ENCODE results near the gene TMEM273. TPM values are rescaled to one million over a fixed set of nuclear protein-coding genes. Genes with fewer than 3 reads are reported as not detected.

The TMEM273 gene
- total and polyA plus RNA-seq, 9 donors = 1.5 to 25.2 (median 5.0) TPM

- TF ChIP-seq CTCF (IDR thresholded peaks at IDR 0.05) (no peak), POLR2A (IDR thresholded peaks at IDR 0.05) (no peak), EP300 (IDR thresholded peaks at IDR 0.05) (no peak)
- Histone ChIP-seq H3K36me3 (no peaks in the 10 kb centered on the region), H3K27ac (no peak overlapping the region), H3K4me1 (ENCODE audit: insufficient read depth) (no peaks in the 10 kb centered on the region), H3K9me3 (no peaks in the 10 kb centered on the region), H3K4me3 (no peak overlapping the region), H3K27me3 (no peaks in the 10 kb centered on the region)
- 82 to 91% (median 91%) methylated on average over 6 of the region's 6 CpGs for WGBS, 3 donors
- intact Hi-C loops (cut with DNase I) = no loop called here
- no peak for DNase-seq
Measured at GRCh38 chr10:49178489-49179471, 9.4 kb downstream of the TMEM273 start.

DNA sequence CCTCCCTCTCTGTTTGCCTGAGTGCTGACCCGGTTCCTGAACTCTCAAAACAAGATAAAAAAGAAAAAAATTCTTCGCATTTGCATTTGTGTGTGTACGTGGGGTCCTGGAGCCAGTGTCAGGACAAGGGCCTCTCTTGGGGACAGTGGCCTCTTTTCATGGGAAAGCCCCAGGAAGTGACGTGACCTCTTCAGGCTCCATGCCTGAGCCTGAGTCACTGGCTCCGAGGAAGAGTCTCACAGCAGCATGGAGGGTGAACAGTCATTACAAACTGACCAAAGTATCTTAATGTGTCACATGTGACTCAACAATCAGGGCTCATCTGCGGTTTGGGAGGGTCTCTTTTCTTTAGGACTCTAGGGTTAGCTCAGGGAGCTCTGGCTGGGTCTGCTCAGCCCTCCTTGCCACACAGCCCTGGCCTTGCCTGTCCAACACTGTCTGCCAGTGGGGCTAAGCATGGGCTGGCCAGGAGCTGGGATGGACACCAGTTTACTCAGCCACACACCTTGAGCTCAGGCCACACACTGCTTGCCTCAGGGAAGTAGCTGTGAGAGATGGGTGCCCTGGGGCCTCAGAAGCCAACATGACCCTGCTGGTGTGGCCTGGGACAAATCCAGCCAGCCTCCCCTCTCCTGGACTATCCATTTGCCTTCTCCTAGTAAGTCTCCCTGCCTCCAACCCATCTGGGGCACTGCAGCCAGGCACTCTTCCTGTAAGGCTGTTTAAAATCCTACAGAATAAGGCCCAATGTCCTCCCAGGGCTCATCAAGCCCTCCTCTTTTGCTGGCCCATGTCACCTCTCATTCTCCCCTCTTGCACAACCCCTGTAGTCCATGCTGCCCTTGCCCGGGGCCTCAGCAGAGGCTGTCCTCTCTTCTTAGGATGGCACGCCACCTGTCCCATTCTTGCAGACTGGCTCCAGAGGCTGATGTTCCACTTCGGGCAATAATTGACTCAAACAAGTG, 10.5 kb downstream of the TMEM273 start:
- H3K27ac ChIP-seq = no peak overlapping the region
- TF ChIP-seq POLR2A (IDR thresholded peaks at IDR 0.05) = no peak
- TF ChIP-seq CTCF (IDR thresholded peaks at IDR 0.05) = no peak
- TF ChIP-seq EP300 (IDR thresholded peaks at IDR 0.05) = no peak
- H3K9me3 ChIP-seq = no peaks in the 10 kb centered on the region
- 69 to 73% (median 72%) methylated on average over 9 of the region's 9 CpGs for WGBS, 3 donors
- H3K27me3 ChIP-seq = no peaks in the 10 kb centered on the region
- no peak for DNase-seq
- no peaks in the 10 kb centered on the region for H3K36me3 ChIP-seq
- no peaks in the 10 kb centered on the region for H3K4me1 ChIP-seq (ENCODE audit: insufficient read depth)
- no peak overlapping the region for H3K4me3 ChIP-seq
- intact Hi-C loops (cut with DNase I) = no loop called here

DNA sequence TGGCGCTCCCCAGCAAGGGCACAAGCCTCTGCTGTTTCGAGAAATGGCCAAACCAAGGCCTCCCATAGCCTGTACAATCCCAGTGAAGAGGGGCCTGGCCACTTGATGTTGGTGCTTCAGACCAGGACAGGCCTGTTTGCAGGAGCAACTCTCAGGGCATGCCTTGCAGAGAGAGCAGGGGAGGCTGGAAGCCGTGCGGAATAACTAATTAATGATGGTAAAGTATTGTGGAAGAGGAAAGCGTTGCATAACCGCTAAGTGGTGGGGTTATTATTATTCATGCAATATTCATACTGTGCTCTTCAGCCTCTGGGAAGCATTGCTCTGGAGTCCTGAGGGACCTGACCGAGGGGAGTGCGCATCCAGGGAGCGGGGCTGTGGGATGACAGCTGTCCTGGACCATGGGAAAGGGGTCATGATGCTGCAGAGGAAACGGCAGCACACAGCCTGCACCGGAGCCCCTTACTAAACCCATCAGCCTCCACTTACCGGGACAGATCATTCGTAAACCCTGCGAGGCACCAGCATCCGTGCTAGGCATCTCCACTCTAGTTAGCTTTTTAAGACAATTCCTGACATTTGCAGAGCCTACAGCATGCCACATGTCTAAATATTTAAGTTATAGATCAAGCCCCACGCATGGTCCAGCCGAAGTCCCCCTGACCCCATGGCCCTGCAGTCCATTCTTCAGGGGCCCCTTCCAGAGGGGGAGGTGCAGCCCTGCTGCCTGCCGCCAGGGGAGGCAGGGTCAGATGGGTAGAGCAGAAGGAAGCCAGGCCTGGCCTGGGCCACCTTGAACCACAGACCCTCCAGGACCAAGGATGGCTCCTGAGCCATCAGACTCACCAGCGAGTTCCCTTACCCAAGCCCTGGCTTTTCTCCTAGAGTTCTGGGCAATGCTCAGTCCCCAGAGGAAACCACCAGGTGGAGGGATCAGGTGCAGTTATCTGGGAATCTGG, 11.6 kb downstream of the TMEM273 start:
- WGBS, 3 donors = 83 to 88% (median 85%) methylated on average over 19 of the region's 19 CpGs
- H3K27ac ChIP-seq = no peak overlapping the region
- no peak for TF ChIP-seq CTCF (IDR thresholded peaks at IDR 0.05)
- no peak for TF ChIP-seq EP300 (IDR thresholded peaks at IDR 0.05)
- no peak for TF ChIP-seq POLR2A (IDR thresholded peaks at IDR 0.05)
- H3K27me3 ChIP-seq = no peaks in the 10 kb centered on the region
- intact Hi-C loops (cut with DNase I) = no loop called here
- no peaks in the 10 kb centered on the region for H3K9me3 ChIP-seq
- no peaks in the 10 kb centered on the region for H3K4me1 ChIP-seq (ENCODE audit: insufficient read depth)
- H3K36me3 ChIP-seq = no peaks in the 10 kb centered on the region
- DNase-seq = no peak
- no peak overlapping the region for H3K4me3 ChIP-seq

Measured in ovary (tissue), 9 donors.